ENCODE results near the gene THPO. TPM values are rescaled to one million over a fixed set of nuclear protein-coding genes. Genes with fewer than 3 reads are reported as not detected.
A peak's percentile ranks its signal among the peaks of the same experiment; 100 is the strongest.

The THPO gene
- total and polyA plus RNA-seq, 9 of the 15 experiments (the other 6 are each of a cell fraction or from before 2014, with no cell fraction given): 0.11 to 1.1 (median 0.35) TPM; not detected in 1

DNA sequence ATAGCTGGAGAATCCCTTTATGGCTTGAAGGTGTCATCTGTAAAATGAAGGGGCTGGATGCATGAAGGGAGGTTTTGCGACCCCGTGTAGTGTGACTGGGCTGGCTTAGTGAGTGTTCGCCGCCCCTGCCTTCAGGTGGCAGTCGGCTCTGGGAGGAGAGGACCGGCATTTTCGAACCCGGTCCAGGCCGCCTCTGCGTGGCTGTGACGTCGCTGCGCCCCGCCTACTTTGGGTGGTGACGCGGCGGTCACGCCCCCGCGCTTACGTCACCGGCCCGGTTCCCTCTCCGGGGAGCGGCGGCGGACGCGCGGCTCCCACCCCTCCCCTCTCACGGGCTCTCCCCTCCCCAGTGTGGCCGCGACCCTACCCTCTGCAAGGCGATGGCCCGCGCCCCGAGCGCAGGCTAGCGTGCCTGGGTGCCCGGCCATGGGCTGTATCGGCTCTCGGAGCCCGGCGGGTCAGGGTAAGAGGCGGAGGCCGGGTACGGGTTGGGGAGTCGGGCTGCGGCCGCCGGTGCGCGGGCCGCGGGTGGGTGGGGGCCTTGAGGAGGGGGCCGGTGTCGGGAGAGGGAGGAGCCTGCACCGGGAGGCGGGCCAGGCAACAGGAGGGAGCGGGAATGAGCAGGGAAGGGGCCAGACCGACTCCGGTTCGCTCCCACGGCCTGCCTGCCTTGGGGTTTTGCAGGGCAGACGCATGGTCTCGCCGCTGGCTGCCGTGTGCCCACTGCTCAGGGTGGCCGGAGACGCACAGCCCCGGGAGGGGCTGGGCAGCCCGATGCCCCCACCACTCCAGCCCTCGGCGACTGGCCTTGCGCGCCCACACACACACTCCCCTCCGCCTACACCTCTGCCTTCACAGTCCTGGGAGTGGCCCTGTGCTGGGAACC, 42.1 kb downstream of the THPO start (continued):
- TF ChIP-seq ZNF764 (CRISPR knock-in tag; IDR thresholded peaks at IDR 0.05; ENCODE audit: low read depth) (no peak), SMARCE1 (IDR thresholded peaks at IDR 0.05) (no peak), ZNF263 (CRISPR knock-in tag; IDR thresholded peaks at IDR 0.05; ENCODE audit: borderline replicate concordance) (no peak), MTA3 (IDR thresholded peaks at IDR 0.05; ENCODE audit: borderline replicate concordance) (peak; percentile 83), ZFP30 (CRISPR knock-in tag; IDR thresholded peaks at IDR 0.05; ENCODE audit: borderline replicate concordance) (no peak), FOXK1 (CRISPR knock-in tag; IDR thresholded peaks at IDR 0.05; ENCODE audit: borderline replicate concordance) (no peak), SUPT5H (IDR thresholded peaks at IDR 0.05) (peak; percentile 89), GATAD2B (IDR thresholded peaks at IDR 0.05; ENCODE audit: borderline replicate concordance) (no peak), JUND (IDR thresholded peaks at IDR 0.05; ENCODE audit: borderline replicate concordance, low read depth, low read length) (peak; percentile 88), JUND (tag; IDR thresholded peaks at IDR 0.05; ENCODE audit: borderline replicate concordance, low read depth, low read length) (peak; percentile 80; the same call in 1 of the 3 replicates), ZBTB17 (CRISPR knock-in tag; IDR thresholded peaks at IDR 0.05) (0 out of 2 replicates have a peak, but pooled peaks have one; percentile 38), ILF3 (IDR thresholded peaks at IDR 0.05; ENCODE audit: borderline replicate concordance) (no peak), KAT7 (CRISPR knock-in tag; IDR thresholded peaks at IDR 0.05; ENCODE audit: borderline replicate concordance) (0 out of 2 replicates have a peak, but pooled peaks have one; percentile 33), TFAM (CRISPR knock-in tag; conservative IDR thresholded peaks at IDR 0.05) (no peak)
- TF ChIP-seq, protein P1, sequence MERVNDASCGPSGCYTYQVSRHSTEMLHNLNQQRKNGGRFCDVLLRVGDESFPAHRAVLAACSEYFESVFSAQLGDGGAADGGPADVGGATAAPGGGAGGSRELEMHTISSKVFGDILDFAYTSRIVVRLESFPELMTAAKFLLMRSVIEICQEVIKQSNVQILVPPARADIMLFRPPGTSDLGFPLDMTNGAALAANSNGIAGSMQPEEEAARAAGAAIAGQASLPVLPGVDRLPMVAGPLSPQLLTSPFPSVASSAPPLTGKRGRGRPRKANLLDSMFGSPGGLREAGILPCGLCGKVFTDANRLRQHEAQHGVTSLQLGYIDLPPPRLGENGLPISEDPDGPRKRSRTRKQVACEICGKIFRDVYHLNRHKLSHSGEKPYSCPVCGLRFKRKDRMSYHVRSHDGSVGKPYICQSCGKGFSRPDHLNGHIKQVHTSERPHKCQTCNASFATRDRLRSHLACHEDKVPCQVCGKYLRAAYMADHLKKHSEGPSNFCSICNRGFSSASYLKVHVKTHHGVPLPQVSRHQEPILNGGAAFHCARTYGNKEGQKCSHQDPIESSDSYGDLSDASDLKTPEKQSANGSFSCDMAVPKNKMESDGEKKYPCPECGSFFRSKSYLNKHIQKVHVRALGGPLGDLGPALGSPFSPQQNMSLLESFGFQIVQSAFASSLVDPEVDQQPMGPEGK (CRISPR knock-in tag; IDR thresholded peaks at IDR 0.05; ENCODE audit: borderline replicate concordance): no peak
- TF ChIP-seq, protein P2, sequence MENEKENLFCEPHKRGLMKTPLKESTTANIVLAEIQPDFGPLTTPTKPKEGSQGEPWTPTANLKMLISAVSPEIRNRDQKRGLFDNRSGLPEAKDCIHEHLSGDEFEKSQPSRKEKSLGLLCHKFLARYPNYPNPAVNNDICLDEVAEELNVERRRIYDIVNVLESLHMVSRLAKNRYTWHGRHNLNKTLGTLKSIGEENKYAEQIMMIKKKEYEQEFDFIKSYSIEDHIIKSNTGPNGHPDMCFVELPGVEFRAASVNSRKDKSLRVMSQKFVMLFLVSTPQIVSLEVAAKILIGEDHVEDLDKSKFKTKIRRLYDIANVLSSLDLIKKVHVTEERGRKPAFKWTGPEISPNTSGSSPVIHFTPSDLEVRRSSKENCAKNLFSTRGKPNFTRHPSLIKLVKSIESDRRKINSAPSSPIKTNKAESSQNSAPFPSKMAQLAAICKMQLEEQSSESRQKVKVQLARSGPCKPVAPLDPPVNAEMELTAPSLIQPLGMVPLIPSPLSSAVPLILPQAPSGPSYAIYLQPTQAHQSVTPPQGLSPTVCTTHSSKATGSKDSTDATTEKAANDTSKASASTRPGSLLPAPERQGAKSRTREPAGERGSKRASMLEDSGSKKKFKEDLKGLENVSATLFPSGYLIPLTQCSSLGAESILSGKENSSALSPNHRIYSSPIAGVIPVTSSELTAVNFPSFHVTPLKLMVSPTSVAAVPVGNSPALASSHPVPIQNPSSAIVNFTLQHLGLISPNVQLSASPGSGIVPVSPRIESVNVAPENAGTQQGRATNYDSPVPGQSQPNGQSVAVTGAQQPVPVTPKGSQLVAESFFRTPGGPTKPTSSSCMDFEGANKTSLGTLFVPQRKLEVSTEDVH (IDR thresholded peaks at IDR 0.05; ENCODE audit: low read depth, partially characterized antibody): peak; percentile 72
- TF ChIP-seq, protein P3, sequence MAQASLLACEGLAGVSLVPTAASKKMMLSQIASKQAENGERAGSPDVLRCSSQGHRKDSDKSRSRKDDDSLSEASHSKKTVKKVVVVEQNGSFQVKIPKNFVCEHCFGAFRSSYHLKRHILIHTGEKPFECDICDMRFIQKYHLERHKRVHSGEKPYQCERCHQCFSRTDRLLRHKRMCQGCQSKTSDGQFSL (CRISPR knock-in tag; IDR thresholded peaks at IDR 0.05): 0 out of 2 replicates have a peak, but pooled peaks have one; percentile 9
- TF ChIP-seq, protein P3 (tag; IDR thresholded peaks at IDR 0.05): no peak
- TF ChIP-seq, protein P4, sequence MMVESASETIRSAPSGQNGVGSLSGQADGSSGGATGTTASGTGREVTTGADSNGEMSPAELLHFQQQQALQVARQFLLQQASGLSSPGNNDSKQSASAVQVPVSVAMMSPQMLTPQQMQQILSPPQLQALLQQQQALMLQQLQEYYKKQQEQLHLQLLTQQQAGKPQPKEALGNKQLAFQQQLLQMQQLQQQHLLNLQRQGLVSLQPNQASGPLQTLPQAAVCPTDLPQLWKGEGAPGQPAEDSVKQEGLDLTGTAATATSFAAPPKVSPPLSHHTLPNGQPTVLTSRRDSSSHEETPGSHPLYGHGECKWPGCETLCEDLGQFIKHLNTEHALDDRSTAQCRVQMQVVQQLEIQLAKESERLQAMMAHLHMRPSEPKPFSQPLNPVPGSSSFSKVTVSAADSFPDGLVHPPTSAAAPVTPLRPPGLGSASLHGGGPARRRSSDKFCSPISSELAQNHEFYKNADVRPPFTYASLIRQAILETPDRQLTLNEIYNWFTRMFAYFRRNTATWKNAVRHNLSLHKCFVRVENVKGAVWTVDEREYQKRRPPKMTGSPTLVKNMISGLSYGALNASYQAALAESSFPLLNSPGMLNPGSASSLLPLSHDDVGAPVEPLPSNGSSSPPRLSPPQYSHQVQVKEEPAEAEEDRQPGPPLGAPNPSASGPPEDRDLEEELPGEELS (CRISPR knock-in tag; IDR thresholded peaks at IDR 0.05; ENCODE audit: borderline replicate concordance): no peak

All from K562 (cell line).